OCI-LY7 (cell line): ENCODE results near the gene GALNT5. TPM values are rescaled to one million over a fixed set of nuclear protein-coding genes. Genes with fewer than 3 reads are reported as not detected.

Experiments
- BruUV-seq: library from RNA; stranded (reverse); fragments of 400-500 nt; replicated peaks from 2 replicates; lab custom pipeline; 2021; lab: Mats Ljungman, UMichigan
- CTCF ChIA-PET: fragments of 300-600 bp; sonication (Branson Sonifier 250); formaldehyde crosslinking; loops from one replicate; lab custom pipeline; 2022; ENCODE audit warnings: antibody characterized with exemption; ENCODE audit not compliant: unreplicated experiment; lab: Charles Lee
- POLR2A ChIA-PET: fragments of 300-600 bp; sonication (Branson Sonifier 250); formaldehyde crosslinking; loops from one replicate; lab custom pipeline; 2022; ENCODE audit warnings: antibody characterized with exemption; lab: Charles Lee
- DNase-seq: peaks from one replicate; pipeline ENCODE4 v3.0.0-alpha.2; 2015; ENCODE audit warnings: low spot score
- H2AFZ ChIP-seq: fragments of 200-600 bp; sonication (generic), shearing (Covaris generic); 2 replicates; pipeline ENCODE4 v1.6.1; 2014; ENCODE audit warnings: mild to moderate bottlenecking, antibody characterized with exemption, low read length, moderate library complexity
- H3K27ac ChIP-seq: fragments of 200-600 bp; sonication (generic); 2 replicates; pipeline ENCODE4 v1.5.1; 2014; ENCODE audit warnings: mixed run types, low read depth, mild to moderate bottlenecking, moderate library complexity, low read length, inconsistent platforms; ENCODE audit not compliant: poor library complexity, severe bottlenecking
- H3K36me3 ChIP-seq: fragments of 200-600 bp; sonication (generic); 2 replicates; pipeline ENCODE4 v1.6.1; 2014; ENCODE audit warnings: mild to moderate bottlenecking, antibody characterized with exemption, low read length, moderate library complexity, mixed read lengths; ENCODE audit not compliant: insufficient read depth
- H3K4me1 ChIP-seq: fragments of 200-600 bp; sonication (generic); 2 replicates; pipeline ENCODE4 v1.5.1; 2014; ENCODE audit warnings: mild to moderate bottlenecking, low read length; ENCODE audit not compliant: insufficient read depth, poor library complexity, severe bottlenecking
- H3K4me2 ChIP-seq: fragments of 200-600 bp; sonication (generic); 2 replicates; pipeline ENCODE4 v1.6.1; 2014; ENCODE audit warnings: mild to moderate bottlenecking, low read length
- H3K4me3 ChIP-seq: fragments of 200-600 bp; sonication (generic); 2 replicates; pipeline ENCODE4 v1.5.1; 2014; ENCODE audit warnings: mild to moderate bottlenecking, low read depth, low read length; ENCODE audit not compliant: poor library complexity, severe bottlenecking
- H3K79me2 ChIP-seq: fragments of 200-600 bp; sonication (generic); 2 replicates; pipeline ENCODE4 v1.6.1; 2016; ENCODE audit warnings: low read depth, mild to moderate bottlenecking, low read length, moderate library complexity, mixed read lengths; ENCODE audit not compliant: insufficient read depth
- H3K9me2 ChIP-seq: fragments of 200-600 bp; sonication (generic); 2 replicates; pipeline ENCODE4 v1.6.1; 2016; ENCODE audit warnings: mild to moderate bottlenecking, low read length, mixed read lengths; ENCODE audit not compliant: insufficient read depth
- H3K9me3 ChIP-seq: fragments of 200-600 bp; sonication (generic); 2 replicates; pipeline ENCODE4 v1.6.1; 2014; ENCODE audit warnings: mild to moderate bottlenecking, mixed run types, low read length, mixed read lengths
- H4K20me1 ChIP-seq: fragments of 200-600 bp; sonication (generic); 2 replicates; pipeline ENCODE4 v1.6.1; 2014; ENCODE audit warnings: mild to moderate bottlenecking, antibody characterized with exemption, low read length, moderate library complexity, mixed read lengths; ENCODE audit not compliant: insufficient read depth
- CTCF ChIP-seq: fragments of 200-600 bp; sonication (generic); conservative IDR thresholded peaks from 2 replicates; pipeline ENCODE4 v1.5.1; 2014; ENCODE audit warnings: mild to moderate bottlenecking, antibody characterized with exemption, low read length, moderate library complexity, mixed read lengths
- EZH2phosphoT487 ChIP-seq: fragments of 200-600 bp; sonication (generic); IDR thresholded peaks from 2 replicates; pipeline ENCODE4 v1.6.1; 2018; ENCODE audit warnings: low read depth, borderline replicate concordance, mild to moderate bottlenecking, mixed run types, antibody characterized with exemption, low read length, moderate library complexity, mixed read lengths
- intact Hi-C: fragments of 100-400 bp; cut with micrococcal nuclease; formaldehyde crosslinking; loops from one replicate; pipeline ENCODE4 v1.10.0; 2022; ENCODE audit not compliant: unreplicated experiment
- total RNA-seq, 2 experiments: library from RNA; depleted of rRNA in 1 of 2; stranded (reverse); fragments of >200 nt in 1 of 2; shearing (Covaris generic) in 1 of 2; gene quantifications; 2 replicates each; pipeline ENCODE4 v1.2.3, GENCODE V29; 2014 to 2022

The GALNT5 gene
- total RNA-seq, 2 experiments from 2014 or later, result not detected

- BruUV-seq, result no TSS peak
- Histone ChIP-seq H3K27ac (no peak overlapping the region), H3K79me2 (no peaks in the 10 kb centered on the region), H3K4me3 (no peak overlapping the region), H3K9me3 (peaks cover 21% of the 10 kb centered on the region; the same call in 1 of the 2 replicates), H4K20me1 (no peaks in the 10 kb centered on the region), H3K9me2 (no peaks in the 10 kb centered on the region), H3K36me3 (no peaks in the 10 kb centered on the region; the same call in 1 of the 2 replicates), H3K4me2 (no peak overlapping the region), H2AFZ (no peak overlapping the region), H3K4me1 (peaks cover 11% of the 10 kb centered on the region)
- TF ChIP-seq CTCF (no peak), EZH2phosphoT487 (no peak)
- POLR2A ChIA-PET, result no interaction called here
- intact Hi-C loops, result no loop called here
- no peak for DNase-seq
- CTCF ChIA-PET, result no interaction called here
Measured at GRCh38 chr2:157359628-157360027, 102.1 kb downstream of the GALNT5 start.

- no peaks in the 10 kb centered on the region for H3K79me2 ChIP-seq
- H4K20me1 ChIP-seq, result no peaks in the 10 kb centered on the region
- H3K9me3 ChIP-seq, result peaks cover 21% of the 10 kb centered on the region; the same call in 1 of the 2 replicates
- TF ChIP-seq CTCF, result no peak
- no peak for TF ChIP-seq EZH2phosphoT487
- H2AFZ ChIP-seq, result no peak overlapping the region
- H3K4me3 ChIP-seq, result no peak overlapping the region
- ChIA-PET POLR2A (interaction anchor here (0.6 kb wide), 1 partner anchor 79 kb away, joined by 3 read pairs; no protein-coding TSS in a partner anchor), CTCF (no interaction called here)
- BruUV-seq, result no TSS peak
- no peaks in the 10 kb centered on the region; the same call in 1 of the 2 replicates for H3K36me3 ChIP-seq
- no peaks in the 10 kb centered on the region for H3K9me2 ChIP-seq
- DNase-seq, result no peak
- H3K4me1 ChIP-seq, result peaks cover 13% of the 10 kb centered on the region
- intact Hi-C loops, result no loop called here
- H3K4me2 ChIP-seq, result no peak overlapping the region
- H3K27ac ChIP-seq, result no peak overlapping the region
Measured at GRCh38 chr2:157361526-157361925, 104.0 kb downstream of the GALNT5 start.

- ChIA-PET CTCF (no interaction called here), POLR2A (no interaction called here)
- BruUV-seq, result no TSS peak
- Histone ChIP-seq H3K27ac (no peak overlapping the region), H3K9me2 (no peaks in the 10 kb centered on the region), H3K4me1 (peaks cover 13% of the 10 kb centered on the region), H2AFZ (no peak overlapping the region), H3K36me3 (no peaks in the 10 kb centered on the region; the same call in 1 of the 2 replicates), H3K4me3 (no peak overlapping the region), H3K79me2 (no peaks in the 10 kb centered on the region), H3K9me3 (peaks cover 21% of the 10 kb centered on the region; the same call in 1 of the 2 replicates), H3K4me2 (no peak overlapping the region), H4K20me1 (no peaks in the 10 kb centered on the region)
- no peak for DNase-seq
- intact Hi-C loops, result no loop called here
- TF ChIP-seq CTCF (no peak), EZH2phosphoT487 (no peak)
Measured at GRCh38 chr2:157362627-157363026, 105.1 kb downstream of the GALNT5 start.
